ENCODE results near the gene SURF4.

Gene SURF4

GRCh38 chr9:133360400-133361393 is 15.2 kb downstream of the SURF4 start:
- H3K36me3 ChIP-seq (ENCODE audit: insufficient read depth, low read length), result peaks cover 73% of the 10 kb centered on the region
- no peak overlapping the region for H3K9ac ChIP-seq (ENCODE audit: low read depth, low read length)
- no peaks in the 10 kb centered on the region for H3K9me3 ChIP-seq (ENCODE audit: insufficient read depth, low read depth, low read length)
- 94% methylated on average over 21 of the region's 21 CpGs for WGBS
- no peak overlapping the region for H3K27ac ChIP-seq (ENCODE audit: low read depth, low read length)
- no peak overlapping the region for H3K4me3 ChIP-seq (ENCODE audit: low read length)
- no peaks in the 10 kb centered on the region for H3K27me3 ChIP-seq (ENCODE audit: insufficient read depth, low read length)
- H3K4me1 ChIP-seq (ENCODE audit: insufficient read depth, low read length), result peaks cover 7% of the 10 kb centered on the region

GRCh38 chr9:133359399-133360175 is 16.3 kb downstream of the SURF4 start:
- Histone ChIP-seq H3K4me1 (ENCODE audit: insufficient read depth, low read length) (peaks cover 7% of the 10 kb centered on the region), H3K9ac (ENCODE audit: low read depth, low read length) (no peak overlapping the region), H3K27me3 (ENCODE audit: insufficient read depth, low read length) (no peaks in the 10 kb centered on the region), H3K36me3 (ENCODE audit: insufficient read depth, low read length) (peaks cover 62% of the 10 kb centered on the region), H3K4me3 (ENCODE audit: low read length) (no peak overlapping the region), H3K27ac (ENCODE audit: low read depth, low read length) (no peak overlapping the region), H3K9me3 (ENCODE audit: insufficient read depth, low read depth, low read length) (no peaks in the 10 kb centered on the region)
- 87% methylated on average over 20 of the region's 20 CpGs for WGBS

GRCh38 chr9:133357656-133358055 is 18.2 kb downstream of the SURF4 start:
- peaks cover 59% of the 10 kb centered on the region for H3K36me3 ChIP-seq (ENCODE audit: insufficient read depth, low read length)
- peak overlapping the region; percentile 71; the same call in 1 of the 2 replicates for H3K9ac ChIP-seq (ENCODE audit: low read depth, low read length)
- 95% methylated on average over 14 of the region's 14 CpGs for WGBS
- no peaks in the 10 kb centered on the region for H3K9me3 ChIP-seq (ENCODE audit: insufficient read depth, low read depth, low read length)
- no peak overlapping the region for H3K27ac ChIP-seq (ENCODE audit: low read depth, low read length)
- no peaks in the 10 kb centered on the region for H3K27me3 ChIP-seq (ENCODE audit: insufficient read depth, low read length)
- H3K4me1 ChIP-seq (ENCODE audit: insufficient read depth, low read length), result peaks cover 7% of the 10 kb centered on the region
- H3K4me3 ChIP-seq (ENCODE audit: low read length), result peak overlapping the region; percentile 97

- Histone ChIP-seq H3K9me3 (ENCODE audit: insufficient read depth, low read depth, low read length) (no peaks in the 10 kb centered on the region), H3K27me3 (ENCODE audit: insufficient read depth, low read length) (no peaks in the 10 kb centered on the region), H3K4me1 (ENCODE audit: insufficient read depth, low read length) (peaks cover 7% of the 10 kb centered on the region), H3K4me3 (ENCODE audit: low read length) (peak within 1 kb of the TSS; percentile 97), H3K9ac (ENCODE audit: low read depth, low read length) (peak within 1 kb of the TSS; percentile 95), H3K36me3 (ENCODE audit: insufficient read depth, low read length) (peaks cover 58% of the 10 kb centered on the region), H3K27ac (ENCODE audit: low read depth, low read length) (peak within 1 kb of the TSS; percentile 62)
- under 1% methylated on average over 78 of the region's 78 CpGs for WGBS
Observed at GRCh38 chr9:133356391-133357091, 19.3 kb downstream of the SURF4 start, which contains the start of the genes SURF1 and SURF2. Gene SURF1, minus strand, starts transcription at chr9:133356487. Its CDS starts 34 bp downstream, at chr9:133356453. Gene SURF2, plus strand, starts transcription at chr9:133356550. Its CDS starts 43 bp downstream, at chr9:133356593.

GRCh38 chr9:133355881-133356357 is 19.9 kb downstream of the SURF4 start:
- peak overlapping the region; percentile 51 for H3K27ac ChIP-seq (ENCODE audit: low read depth, low read length)
- H3K9ac ChIP-seq (ENCODE audit: low read depth, low read length), result peak overlapping the region; percentile 95
- H3K27me3 ChIP-seq (ENCODE audit: insufficient read depth, low read length), result no peaks in the 10 kb centered on the region
- H3K36me3 ChIP-seq (ENCODE audit: insufficient read depth, low read length), result peaks cover 58% of the 10 kb centered on the region
- no peaks in the 10 kb centered on the region for H3K9me3 ChIP-seq (ENCODE audit: insufficient read depth, low read depth, low read length)
- H3K4me1 ChIP-seq (ENCODE audit: insufficient read depth, low read length), result peaks cover 7% of the 10 kb centered on the region
- peak overlapping the region; percentile 97 for H3K4me3 ChIP-seq (ENCODE audit: low read length)
- WGBS, result 1% methylated on average over 30 of the region's 31 CpGs

- 94% methylated on average over 7 of the region's 7 CpGs for WGBS
- H3K4me3 ChIP-seq (ENCODE audit: low read length), result peak overlapping the region; percentile 97; the same call in 1 of the 2 replicates
- no peaks in the 10 kb centered on the region for H3K27me3 ChIP-seq (ENCODE audit: insufficient read depth, low read length)
- H3K9ac ChIP-seq (ENCODE audit: low read depth, low read length), result 0 out of 2 replicates have a peak overlapping the region, but pooled peaks have one; percentile 1
- no peak overlapping the region for H3K27ac ChIP-seq (ENCODE audit: low read depth, low read length)
- peaks cover 59% of the 10 kb centered on the region for H3K36me3 ChIP-seq (ENCODE audit: insufficient read depth, low read length)
- H3K9me3 ChIP-seq (ENCODE audit: insufficient read depth, low read depth, low read length), result no peaks in the 10 kb centered on the region
- H3K4me1 ChIP-seq (ENCODE audit: insufficient read depth, low read length), result peaks cover 7% of the 10 kb centered on the region
Observed at GRCh38 chr9:133354766-133355165, 21.1 kb downstream of the SURF4 start.

GRCh38 chr9:133353548-133353947 is 22.3 kb downstream of the SURF4 start:
- Histone ChIP-seq H3K27me3 (ENCODE audit: insufficient read depth, low read length) (no peaks in the 10 kb centered on the region), H3K9ac (ENCODE audit: low read depth, low read length) (no peak overlapping the region), H3K4me3 (ENCODE audit: low read length) (no peak overlapping the region), H3K36me3 (ENCODE audit: insufficient read depth, low read length) (peaks cover 66% of the 10 kb centered on the region), H3K9me3 (ENCODE audit: insufficient read depth, low read depth, low read length) (no peaks in the 10 kb centered on the region), H3K27ac (ENCODE audit: low read depth, low read length) (no peak overlapping the region), H3K4me1 (ENCODE audit: insufficient read depth, low read length) (peaks cover 7% of the 10 kb centered on the region)
- WGBS, result 96% methylated on average over 5 of the region's 5 CpGs

GRCh38 chr9:133352635-133353340 is 23.1 kb downstream of the SURF4 start:
- H3K4me1 ChIP-seq (ENCODE audit: insufficient read depth, low read length), result peaks cover 7% of the 10 kb centered on the region
- no peaks in the 10 kb centered on the region for H3K9me3 ChIP-seq (ENCODE audit: insufficient read depth, low read depth, low read length)
- no peak overlapping the region for H3K9ac ChIP-seq (ENCODE audit: low read depth, low read length)
- peaks cover 59% of the 10 kb centered on the region for H3K36me3 ChIP-seq (ENCODE audit: insufficient read depth, low read length)
- no peak overlapping the region for H3K4me3 ChIP-seq (ENCODE audit: low read length)
- H3K27ac ChIP-seq (ENCODE audit: low read depth, low read length), result peak overlapping the region; percentile 1; the same call in 1 of the 2 replicates
- 92% methylated on average over 8 of the region's 8 CpGs for WGBS
- no peaks in the 10 kb centered on the region for H3K27me3 ChIP-seq (ENCODE audit: insufficient read depth, low read length)

- Histone ChIP-seq H3K9ac (ENCODE audit: low read depth, low read length) (no peak overlapping the region), H3K9me3 (ENCODE audit: insufficient read depth, low read depth, low read length) (no peaks in the 10 kb centered on the region), H3K27me3 (ENCODE audit: insufficient read depth, low read length) (no peaks in the 10 kb centered on the region), H3K27ac (ENCODE audit: low read depth, low read length) (peak overlapping the region; percentile 1; the same call in 1 of the 2 replicates), H3K4me3 (ENCODE audit: low read length) (no peak overlapping the region), H3K36me3 (ENCODE audit: insufficient read depth, low read length) (peaks cover 55% of the 10 kb centered on the region), H3K4me1 (ENCODE audit: insufficient read depth, low read length) (0 out of 2 replicates have a peak, but pooled peaks cover under 1% of the 10 kb centered on the region)
- 81% methylated on average over 14 of the region's 14 CpGs for WGBS
Observed at GRCh38 chr9:133351908-133352634, 23.8 kb downstream of the SURF4 start.

Measured in HUES64 (cell line).